Raji (cell line): Measurements from ENCODE around the gene PMEL.

Source experiments
- POLR2A ChIP-seq: IDR thresholded peaks from 2 replicates; pipeline ENCODE4 v1.6.1; 2011; ENCODE audit warnings: low read depth, low read length, control low read depth; ENCODE audit not compliant: insufficient read depth

The PMEL gene

GRCh38 chr12:55965240-55965639, 602 bp downstream of the PMEL start:
- no peak for TF ChIP-seq POLR2A

GRCh38 chr12:55963760-55964159, 2.1 kb downstream of the PMEL start:
- no peak for TF ChIP-seq POLR2A

GRCh38 chr12:55957106-55957859, 8.6 kb downstream of the PMEL start:
- TF ChIP-seq POLR2A, result no peak

GRCh38 chr12:55955800-55956508, 9.9 kb downstream of the PMEL start:
- TF ChIP-seq POLR2A, result no peak

GRCh38 chr12:55955344-55955743, 10.5 kb downstream of the PMEL start:
- TF ChIP-seq POLR2A, result no peak

GRCh38 chr12:55946553-55946952, 19.3 kb downstream of the PMEL start:
- no peak for TF ChIP-seq POLR2A

GRCh38 chr12:55942577-55943136, 23.2 kb downstream of the PMEL start:
- TF ChIP-seq POLR2A, result no peak

- no peak for TF ChIP-seq POLR2A
Observed at GRCh38 chr12:55942055-55942454, 23.8 kb downstream of the PMEL start.

GRCh38 chr12:55940065-55940732, 25.6 kb downstream of the PMEL start:
- 0 out of 2 replicates have a peak, but pooled peaks have one; percentile 32 for TF ChIP-seq POLR2A

GRCh38 chr12:55938826-55939501, 26.9 kb downstream of the PMEL start:
- no peak for TF ChIP-seq POLR2A

- no peak for TF ChIP-seq POLR2A
Observed at GRCh38 chr12:55937981-55938380, 27.9 kb downstream of the PMEL start.

GRCh38 chr12:55935738-55936151, 30.1 kb downstream of the PMEL start:
- no peak for TF ChIP-seq POLR2A

GRCh38 chr12:55934773-55935172, 31.1 kb downstream of the PMEL start:
- TF ChIP-seq POLR2A, result no peak

- no peak for TF ChIP-seq POLR2A
Observed at GRCh38 chr12:55933799-55934742, 31.8 kb downstream of the PMEL start.
